Pancreas (tissue), 10 donors: ENCODE results near the gene IQCK. TPM values are rescaled to one million over a fixed set of nuclear protein-coding genes. Genes with fewer than 3 reads are reported as not detected.

Experiments used
- ATAC-seq, 4 donors: fragments of 200-7000 bp; cut with Tn5 transposase; one replicate each; pipeline versions ENCODE4 v1.8.0 to v1.9.1; 2020; ENCODE audit warnings: mild to moderate bottlenecking in 4 of 4, moderate library complexity in 4 of 4
- DNase-seq, 6 donors: peaks; one replicate each; pipeline ENCODE4 v3.0.0-alpha.2; 2020
- FAIRE-seq: peaks from 2 replicates; lab custom pipeline; 2012; peaks lifted over from hg19 to GRCh38; lab: Jason Lieb, UNC
- H3K27ac ChIP-seq, 4 donors: fragments of 200-600 bp; sonication (generic); 1 replicate in 3 of 4; 2 replicates in 1 of 4; pipeline versions ENCODE4 v1.5.0 to v1.8.0; 2020
- H3K27me3 ChIP-seq, 4 donors: fragments of 200-600 bp; one replicate each; pipeline ENCODE4 v1.8.0; 2021
- H3K36me3 ChIP-seq, 3 donors: fragments of 200-600 bp; sonication (generic) in 1 of 3; one replicate each; pipeline versions ENCODE4 v1.5.0 to v1.8.0; 2020 to 2021
- H3K4me1 ChIP-seq, 3 donors: fragments of 200-600 bp; one replicate each; pipeline ENCODE4 v1.8.0; 2021
- H3K4me3 ChIP-seq, 4 donors: fragments of 200-600 bp; sonication (generic) in 2 of 4; one replicate each; pipeline versions ENCODE4 v1.5.0 to v1.8.0; 2020 to 2021
- H3K9me3 ChIP-seq, 4 donors: fragments of 200-600 bp; one replicate each; pipeline ENCODE4 v1.8.0; 2021
- CTCF ChIP-seq, 4 donors: fragments of 200-600 bp; sonication (generic) in 3 of 4; IDR thresholded peaks; one replicate each; pipeline versions ENCODE4 v1.5.0 to v1.8.0; 2021; ENCODE audit warnings: antibody characterized with exemption in 4 of 4
- WGBS, 2 donors: extraction: QIAGEN DNeasy Blood & Tissue Kit; methylation state at CpG; one replicate each; pipeline ENCODE4 v1.1.7; 2013; 5-methylcytosine and 5-hydroxymethylcytosine counted together
- intact Hi-C, 3 donors: fragments of 100-400 bp; cut with DNase I; formaldehyde crosslinking; loops; one replicate each; pipeline versions ENCODE4 v1.11.1 to v1.14.2; 2022
- polyA plus RNA-seq, 2 donors: library from polyadenylated mRNA; stranded (reverse); fragments of 200-250 nt; gene quantifications; one replicate each; pipeline ENCODE4 v1.2.3, GENCODE V29; 2013
- total RNA-seq, 6 donors: library from RNA; stranded (reverse); fragmentation: NEBNext Ultra II Directional in 4 of 6; extraction: Animal tissue kit (Norgen Biotek cat#: 25700) in 4 of 6; gene quantifications; one replicate each; pipeline versions ENCODE4 v1.2.1 to v1.2.4, GENCODE V29; 2021 to 2023
- donor health status: healthy with polysubstance abuse.
- donor health status: DM: no; HTN: no; CAD: no; lungs with moderate emphysema.
- donor health status: DM: no; HTN: no; CAD: no.
- donor health status: control.
- donor health status: control.
- donor health status: Bipolar disorder and iron deficiency.
- donor health status: DM: yes; HTN: yes; CAD: no.
- donor health status: DM: no; HTN: no; CAD: no.
- donor health status: DM: no; HTN: no; CAD: no.
- donor health status: DM: yes; HTN: yes; CAD: no.

The IQCK gene
- total and polyA plus RNA-seq, 8 donors: 6.7 to 15.5 (median 10.9) TPM

- DNase-seq: peak in 5 of 6 donors; percentile 9 to 63 (median 41)
- no peaks in the 10 kb centered on the region for H3K36me3 ChIP-seq
- no peak for TF ChIP-seq CTCF (IDR thresholded peaks at IDR 0.05)
- peak; percentile 56 to 88 (median 72) for ATAC-seq
- H3K27ac ChIP-seq: peak overlapping the region in 2 of 4 donors; percentile 0 to 57
- intact Hi-C loops: no loop called here
- FAIRE-seq: no peak
- H3K27me3 ChIP-seq: no peaks in the 10 kb centered on the region
- H3K4me3 ChIP-seq: no peak overlapping the region
- WGBS, 2 donors: 75 to 78% methylated on average over 6 of the region's 6 CpGs
- peaks cover 0 to 5% (median 0%) of the 10 kb centered on the region in 3 donors for H3K4me1 ChIP-seq
- H3K9me3 ChIP-seq: no peaks in the 10 kb centered on the region
These were observed 47.9 kb downstream of the IQCK start for GRCh38 chr16:19765860-19766553.

GRCh38 chr16:19766554-19766884 lies 48.4 kb downstream of the IQCK start:
- Histone ChIP-seq H3K36me3 (no peaks in the 10 kb centered on the region), H3K27ac (peak overlapping the region in 2 of 4 donors; percentile 0 to 57), H3K4me3 (no peak overlapping the region), H3K4me1 (peaks cover 0 to 5% (median 0%) of the 10 kb centered on the region in 3 donors), H3K27me3 (no peaks in the 10 kb centered on the region), H3K9me3 (no peaks in the 10 kb centered on the region)
- intact Hi-C loops: no loop called here
- WGBS, 2 donors: 97 to 98% methylated on average over 3 of the region's 3 CpGs
- DNase-seq: no peak
- TF ChIP-seq CTCF (IDR thresholded peaks at IDR 0.05): no peak
- no peak for FAIRE-seq
- peak in 2 of 4 donors; percentile 34 to 48 for ATAC-seq

GRCh38 chr16:19766988-19767387 lies 48.9 kb downstream of the IQCK start:
- no peak for TF ChIP-seq CTCF (IDR thresholded peaks at IDR 0.05)
- no peaks in the 10 kb centered on the region for H3K36me3 ChIP-seq
- intact Hi-C loops: no loop called here
- H3K4me3 ChIP-seq: no peak overlapping the region
- no peak for ATAC-seq
- H3K27ac ChIP-seq: peak overlapping the region in 1 of 4 donors; percentile 0
- FAIRE-seq: no peak
- no peak for DNase-seq
- H3K9me3 ChIP-seq: no peaks in the 10 kb centered on the region
- WGBS, 2 donors: 93 to 96% methylated on average over 9 of the region's 9 CpGs
- H3K4me1 ChIP-seq: peaks cover 0 to 5% (median 0%) of the 10 kb centered on the region in 3 donors
- no peaks in the 10 kb centered on the region for H3K27me3 ChIP-seq

GRCh38 chr16:19767497-19767896 lies 49.4 kb downstream of the IQCK start:
- no peak overlapping the region for H3K4me3 ChIP-seq
- 93 to 100% methylated on average over 13 of the region's 13 CpGs for WGBS, 2 donors

More at GRCh38 chr16:19767497-19767896, 49.4 kb downstream of the IQCK start:
- no peak for ATAC-seq
- no peak overlapping the region for H3K27ac ChIP-seq
- no peaks in the 10 kb centered on the region for H3K27me3 ChIP-seq
- TF ChIP-seq CTCF (IDR thresholded peaks at IDR 0.05): no peak
- no peaks in the 10 kb centered on the region for H3K36me3 ChIP-seq
- no peaks in the 10 kb centered on the region for H3K9me3 ChIP-seq
- intact Hi-C loops: no loop called here
- DNase-seq: no peak
- H3K4me1 ChIP-seq: peaks cover 0 to 5% (median 0%) of the 10 kb centered on the region in 3 donors
- FAIRE-seq: no peak
